ENCODE measurements around the gene MTMR12.
"Not testable (repeated sequence)": the region's sequence is repeated elsewhere in the genome, so short reads cannot be mapped to it uniquely, and the experiment has no call there.

MTMR12 gene

DNA sequence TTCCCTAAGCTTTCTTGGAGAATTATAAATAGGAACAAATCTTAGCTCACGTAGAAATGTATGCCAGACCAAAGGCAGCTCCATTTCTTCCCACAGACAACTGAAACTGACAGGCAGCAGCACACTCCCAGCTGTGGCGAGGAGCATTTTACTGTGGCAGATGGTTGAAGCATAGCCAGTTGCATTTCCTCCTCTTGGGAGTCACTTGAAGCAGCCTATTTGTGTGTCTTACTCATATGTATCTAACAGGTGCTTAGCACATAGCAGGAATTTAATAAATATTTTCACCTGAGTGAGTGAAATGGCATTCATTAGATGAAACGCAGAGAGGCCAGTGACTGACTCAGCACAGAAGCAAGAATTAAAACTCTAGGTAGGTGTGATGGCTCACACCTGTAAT is 12.3 kb upstream of the MTMR12 start:
- peak in 1 of 2 donors; percentile 14 for DNase-seq

DNA sequence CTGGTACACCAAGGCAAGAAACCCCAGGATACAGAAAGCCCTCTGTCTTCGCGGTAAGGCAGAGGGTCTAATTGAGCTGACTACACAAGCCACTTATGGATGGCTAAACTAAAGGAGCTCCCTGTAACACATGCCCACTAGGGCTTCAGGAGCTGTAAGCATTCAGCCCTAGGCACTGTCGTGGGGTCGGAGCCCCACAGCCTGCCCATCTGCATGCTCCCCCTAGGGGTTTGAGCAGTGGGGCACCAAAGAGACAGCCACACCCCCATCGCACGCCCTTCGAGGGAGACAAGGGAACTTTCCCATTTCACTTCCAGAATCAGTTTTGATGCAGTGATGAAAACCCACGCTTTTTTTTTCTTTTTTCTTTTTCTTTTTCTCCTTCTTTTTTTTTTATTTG is 11.0 kb upstream of the MTMR12 start:
- no peak for DNase-seq

DNA sequence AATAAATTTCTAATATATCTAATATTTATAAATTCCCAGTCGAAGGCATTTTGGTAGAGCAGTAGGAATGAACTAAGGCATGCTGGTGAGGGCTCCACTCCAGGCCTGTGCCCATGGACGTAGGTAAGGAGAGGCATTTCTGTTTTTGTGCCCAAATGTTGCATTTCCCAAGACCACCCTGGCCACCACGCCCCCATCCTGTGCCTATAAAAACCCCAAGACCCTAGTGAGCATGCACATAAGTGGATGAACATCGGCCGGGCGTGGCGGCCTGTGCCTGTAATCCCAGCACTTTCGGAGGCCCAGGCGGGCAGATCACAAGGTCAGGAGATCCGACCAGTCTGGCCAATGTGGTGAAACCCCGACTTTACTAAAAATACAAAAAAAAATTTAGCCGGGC is 10.1 kb upstream of the MTMR12 start:
- DNase-seq, result no peak

DNA sequence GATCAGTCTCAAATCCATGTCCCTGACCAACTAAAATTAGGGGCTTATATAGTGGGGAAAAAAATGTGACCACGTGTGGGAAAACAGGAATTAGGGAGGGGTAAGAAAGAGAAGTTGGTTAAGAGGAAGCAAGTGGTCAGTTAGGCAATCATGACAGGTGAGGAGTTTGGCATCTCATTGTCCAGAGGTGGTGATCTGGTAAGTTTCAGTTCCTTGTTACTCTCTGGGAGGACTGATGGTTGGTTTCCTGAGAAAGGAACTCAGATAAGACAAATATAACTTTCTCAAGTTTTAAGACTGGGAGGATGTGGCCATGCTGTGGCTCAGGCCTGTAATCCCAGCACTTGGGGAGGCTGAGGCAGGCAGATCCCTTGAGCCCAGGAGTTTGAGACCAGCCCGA is 9.0 kb upstream of the MTMR12 start:
- DNase-seq, result not testable (repeated sequence)

DNA sequence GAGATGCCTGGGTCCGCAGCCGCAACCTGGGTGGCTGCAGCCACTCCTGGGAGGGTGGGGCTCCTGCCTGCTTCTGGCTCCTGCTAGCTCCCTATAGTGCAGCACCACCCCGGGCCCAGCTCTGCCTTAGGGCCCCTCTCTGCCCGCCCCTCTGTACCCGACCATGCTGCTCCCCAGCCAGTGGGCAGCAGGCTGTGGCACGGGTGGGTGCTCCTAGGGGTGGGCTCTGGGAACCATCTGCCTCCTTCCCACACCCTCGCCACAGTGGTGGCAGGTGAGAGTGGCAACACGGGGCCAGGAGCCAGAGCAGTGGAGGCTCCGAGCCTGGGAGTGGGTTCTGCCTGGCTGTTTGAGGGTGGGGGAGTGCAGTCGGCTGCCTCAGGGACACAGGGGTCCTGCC is 7.8 kb upstream of the MTMR12 start:
- DNase-seq, result no peak

DNA sequence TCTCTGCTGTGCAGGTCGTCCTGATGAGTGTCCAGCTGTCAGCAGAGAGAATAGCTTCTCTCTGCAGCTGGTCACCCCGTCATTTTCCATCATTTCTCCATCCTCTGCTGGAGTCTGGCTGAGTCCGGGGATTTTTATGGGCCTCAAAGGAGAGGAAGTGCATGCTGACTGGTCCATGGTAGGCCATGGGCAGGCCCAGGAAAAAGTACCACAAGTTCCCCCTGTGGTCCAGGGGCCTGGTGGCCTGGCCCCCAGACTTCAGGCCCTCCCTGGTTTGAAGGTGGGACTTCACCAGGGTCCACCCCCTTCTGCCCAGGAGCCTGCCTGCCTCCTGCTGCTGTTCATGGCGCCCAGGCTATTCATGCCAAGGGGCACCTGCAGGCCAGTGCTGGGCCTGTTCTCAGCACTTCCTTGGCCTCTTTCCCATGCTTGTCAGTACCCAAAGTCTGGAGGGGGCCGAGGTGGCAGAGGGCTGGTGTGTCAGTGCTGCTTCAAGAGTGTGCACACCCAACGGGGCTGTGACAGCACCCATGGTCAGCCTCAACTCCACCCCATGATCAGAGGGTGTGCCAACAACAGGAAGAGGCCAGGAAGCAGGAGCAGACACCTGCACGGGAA is 7.3 kb upstream of the MTMR12 start:
- no peak for DNase-seq

DNA sequence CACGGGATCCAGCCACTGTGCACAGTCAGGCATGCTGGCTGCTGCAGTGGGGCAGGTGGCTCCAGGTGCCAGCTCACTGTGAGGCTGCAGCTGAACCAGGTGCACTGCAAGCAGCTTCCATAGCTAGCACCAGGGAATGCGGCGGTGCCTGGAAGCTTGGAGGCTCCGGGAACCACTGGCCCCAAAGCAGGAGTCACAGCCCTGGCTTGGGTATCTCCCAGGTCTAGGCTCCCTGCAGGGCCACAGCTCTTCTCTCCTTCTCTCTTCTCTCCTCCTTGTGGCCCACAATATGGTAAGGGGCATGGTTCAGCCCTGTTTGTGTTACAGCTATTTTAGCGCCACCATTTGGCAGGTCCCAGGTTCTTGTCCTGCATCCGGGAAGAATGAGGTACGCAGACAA is 6.7 kb upstream of the MTMR12 start:
- no peak for DNase-seq

DNA sequence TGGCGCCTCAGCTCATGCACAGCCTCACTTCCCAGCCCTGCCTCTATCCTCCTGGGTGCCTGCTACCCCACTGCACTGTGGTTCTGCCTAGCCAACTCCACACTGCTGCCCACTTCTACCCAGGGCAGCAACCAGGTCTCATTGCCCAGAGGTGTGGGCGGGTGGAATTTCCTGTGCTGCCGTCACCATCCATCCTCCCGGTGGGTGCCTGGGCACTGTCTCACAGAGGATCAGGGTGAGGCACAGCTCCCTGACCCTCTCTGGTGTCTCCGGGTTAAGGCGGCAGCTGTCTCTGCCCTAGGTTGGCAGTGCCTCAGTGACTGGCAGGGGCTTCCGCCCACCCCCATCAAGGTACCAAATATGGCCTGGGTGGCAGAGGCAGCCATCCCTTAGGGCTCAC is 4.3 kb upstream of the MTMR12 start:
- DNase-seq, result no peak

DNA sequence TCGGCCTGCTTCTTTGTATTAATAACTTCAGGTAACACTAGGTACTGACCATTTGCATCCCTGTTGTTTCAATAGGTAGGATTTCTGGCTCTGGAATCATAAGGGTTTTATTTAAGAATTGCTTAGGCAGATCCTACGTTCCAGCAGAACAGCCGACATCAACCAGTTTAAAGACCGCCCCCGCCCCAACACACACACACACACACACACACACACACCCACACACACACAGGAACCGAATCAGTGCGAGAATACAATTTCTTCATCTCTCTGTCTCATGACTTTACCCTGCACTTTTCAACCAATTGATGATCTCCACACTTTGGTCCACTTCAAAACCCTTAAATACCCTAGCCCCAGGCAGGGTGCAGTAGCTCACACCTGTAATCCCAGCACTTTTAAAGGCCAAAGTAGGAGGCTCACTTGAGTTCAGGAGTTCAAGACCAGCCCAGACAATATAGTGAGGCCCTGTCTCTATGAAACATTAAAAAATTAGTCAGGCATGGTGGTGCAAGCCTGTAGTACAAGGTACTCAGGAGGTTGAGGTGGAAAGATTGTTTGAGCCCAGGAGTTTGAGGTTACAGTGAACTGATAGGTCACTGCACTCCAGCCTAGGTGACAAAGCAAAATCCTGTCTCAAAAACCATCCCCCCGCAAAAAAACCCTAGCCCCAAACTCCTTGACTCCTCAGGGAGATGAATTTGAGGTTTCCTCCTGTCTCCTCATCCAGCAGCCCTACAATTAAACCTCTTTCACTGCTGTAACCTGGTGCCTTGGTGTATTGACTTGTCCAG is 2.7 kb upstream of the MTMR12 start:
- DNase-seq, result no peak

DNA sequence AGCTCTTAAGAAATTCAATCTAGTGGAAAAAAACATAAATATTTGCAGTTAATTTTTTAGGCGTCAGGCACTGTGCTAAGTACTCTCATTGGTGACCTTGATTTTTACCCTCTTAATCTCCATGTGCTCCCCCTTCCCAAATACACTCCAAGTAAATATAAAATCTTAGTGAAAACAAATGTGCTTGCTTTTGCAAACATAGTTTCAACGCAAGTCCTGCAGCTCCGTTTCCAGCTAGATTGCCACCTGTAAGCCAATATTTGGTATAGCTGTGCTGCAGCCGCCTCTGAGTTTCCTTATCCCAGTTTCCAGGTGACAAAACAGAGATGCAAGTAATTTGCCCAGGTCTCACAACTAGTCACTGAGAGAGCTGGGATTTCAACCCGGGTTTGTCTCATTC is 1.9 kb upstream of the MTMR12 start:
- no peak for DNase-seq

DNA sequence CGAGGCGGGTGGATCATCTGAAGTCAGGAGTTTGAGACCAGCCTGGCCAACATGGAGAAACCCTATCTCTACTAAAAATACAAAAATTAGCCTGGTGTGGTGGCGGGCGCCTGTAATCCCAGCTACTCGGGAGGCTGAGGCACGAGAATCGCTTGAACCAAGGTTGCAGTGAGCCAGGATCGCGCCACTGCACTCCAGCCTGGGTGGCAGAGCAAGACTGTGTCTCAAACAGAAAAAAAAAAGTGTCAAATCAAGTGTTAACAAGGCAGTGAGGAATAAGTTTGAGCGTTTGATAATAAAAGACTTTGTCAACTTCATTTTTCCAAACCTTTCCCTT is 1.4 kb upstream of the MTMR12 start:
- DNase-seq, result not testable (repeated sequence)

DNA sequence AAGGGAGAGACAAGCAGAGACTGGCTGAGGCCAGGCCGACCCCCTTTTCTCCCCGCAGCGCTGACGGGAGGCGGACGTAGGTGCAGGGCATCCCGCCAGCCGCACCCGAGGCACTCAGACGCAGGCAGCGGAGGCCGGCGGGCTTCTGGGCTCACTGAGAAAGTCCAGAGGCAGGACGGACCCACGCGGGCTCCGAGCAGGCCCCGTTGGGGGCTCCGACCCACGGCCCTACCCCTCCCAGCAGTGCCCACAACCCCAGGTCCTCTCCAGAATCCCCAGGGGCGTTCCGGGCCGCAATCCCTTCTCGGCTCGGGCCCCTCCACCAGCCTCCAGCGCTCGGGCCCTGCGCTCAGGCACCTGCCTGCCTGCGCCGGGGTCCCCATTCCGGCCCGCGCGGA is 543 bp downstream of the MTMR12 start:
- DNase-seq, result peak in 1 of 2 donors; percentile 45

DNA sequence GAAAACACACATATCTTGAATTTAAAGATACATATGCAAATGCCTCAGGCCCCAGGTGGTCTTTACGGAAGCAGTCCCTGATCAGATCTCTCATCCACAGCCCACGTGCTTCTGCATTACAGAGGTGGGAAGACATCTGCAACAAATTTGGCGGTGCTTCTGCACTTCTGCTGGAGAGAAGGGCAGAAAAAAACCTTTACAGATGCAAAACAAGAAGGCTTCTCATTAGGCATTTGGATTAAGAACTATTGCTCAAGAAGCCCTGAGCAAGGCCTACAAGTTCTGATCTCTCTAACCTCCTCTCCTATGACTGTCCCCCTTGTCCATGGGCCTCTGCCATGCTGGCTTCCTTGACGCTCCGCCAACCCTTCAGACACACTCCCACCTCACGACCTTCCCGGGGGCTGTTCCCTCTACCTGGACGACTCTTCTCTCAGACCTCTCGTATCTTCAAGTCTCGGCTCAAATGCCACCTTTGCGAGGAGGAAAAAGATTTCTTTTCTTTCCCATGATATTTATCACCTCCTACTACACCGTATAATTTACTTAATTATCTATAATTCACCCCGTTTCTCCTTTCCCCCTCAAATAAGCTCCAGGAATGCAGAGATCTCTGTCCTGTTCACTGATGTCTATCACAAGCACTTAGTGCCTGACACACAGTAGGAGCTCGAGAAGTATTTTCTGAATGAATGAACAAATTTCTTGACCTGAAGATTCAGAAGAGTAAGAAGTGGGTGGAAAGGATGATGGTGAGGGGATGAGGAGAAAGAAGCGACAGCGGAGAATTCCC is 1.1 kb downstream of the MTMR12 start:
- DNase-seq, result no peak

DNA sequence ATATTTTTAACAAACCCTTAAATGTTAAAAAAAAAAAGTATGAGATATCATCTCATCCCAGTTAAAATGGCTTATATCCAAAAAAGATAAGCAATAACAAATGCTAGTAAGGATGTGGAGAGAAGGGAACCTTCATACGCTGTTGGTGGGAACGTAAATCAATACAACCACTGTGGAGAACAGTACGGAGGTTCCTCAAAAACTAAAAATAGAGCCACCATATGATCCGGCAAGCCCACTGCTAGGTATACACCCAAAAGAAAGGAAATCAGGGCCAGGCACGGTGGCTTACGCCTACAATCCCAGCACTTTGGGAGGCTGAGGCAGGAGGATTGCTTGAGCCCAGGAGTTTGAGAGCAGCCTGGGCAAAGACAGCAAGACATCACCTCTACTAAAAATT is 3.0 kb downstream of the MTMR12 start:
- peak in 1 of 2 donors; percentile 68 for DNase-seq

DNA sequence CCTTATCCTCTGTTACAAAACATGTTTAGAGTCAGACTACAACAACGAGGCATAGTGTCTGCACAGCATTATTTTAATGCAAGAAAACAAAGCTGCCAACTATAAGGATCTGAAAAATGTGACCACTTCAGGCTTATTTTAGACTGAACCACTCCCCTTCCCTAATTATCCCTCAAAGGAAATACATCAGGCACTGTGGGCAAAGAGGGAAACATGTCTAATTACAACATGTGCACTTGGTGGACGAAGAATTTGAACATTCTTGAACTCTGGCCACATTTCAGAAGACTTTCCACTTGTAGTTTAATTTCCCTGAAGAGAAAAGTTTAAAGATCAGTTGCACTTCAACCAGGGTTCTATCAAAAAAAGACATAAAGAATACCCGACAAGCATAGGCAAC is 3.8 kb downstream of the MTMR12 start:
- no peak for DNase-seq

DNA sequence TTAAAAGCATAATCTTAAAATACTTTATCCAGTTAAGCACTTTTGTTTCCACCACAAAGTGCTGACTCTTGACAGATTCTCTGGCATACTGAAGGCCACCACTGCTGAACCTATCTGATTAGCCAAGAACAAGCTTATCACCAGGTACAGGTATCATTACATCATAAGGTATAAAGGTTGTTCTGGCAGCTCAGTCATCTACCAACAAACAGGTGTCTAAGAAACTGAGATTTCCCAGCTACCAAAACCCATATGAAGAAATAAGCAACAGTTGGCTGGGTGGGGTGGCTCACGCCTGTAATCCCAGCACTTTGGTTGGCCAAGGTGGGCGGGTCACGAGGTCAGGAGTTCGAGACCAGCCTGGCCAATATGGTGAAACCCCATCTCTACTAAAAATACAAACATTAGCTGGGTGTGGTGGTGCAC is 5.0 kb downstream of the MTMR12 start:
- DNase-seq, result no peak

DNA sequence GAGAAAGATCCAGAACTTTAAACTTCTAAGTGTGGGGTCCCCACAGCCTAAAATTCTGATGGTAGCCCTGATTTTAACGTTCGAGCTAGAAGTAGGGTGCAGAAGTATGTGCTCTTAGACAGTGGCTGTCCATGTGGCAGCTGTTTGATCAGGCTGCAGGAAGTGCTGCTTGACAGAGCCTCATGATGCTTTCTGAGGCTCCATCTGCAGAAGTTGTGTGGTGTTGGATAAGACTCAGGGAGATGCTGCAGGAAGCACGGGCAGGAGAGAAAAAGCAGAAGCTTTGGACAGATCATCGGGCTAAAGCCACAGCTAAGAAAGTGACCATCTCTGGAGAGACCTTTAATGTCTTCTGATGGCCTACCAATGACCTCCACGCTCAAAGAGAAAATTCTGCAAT is 8.1 kb downstream of the MTMR12 start:
- peak in 1 of 2 donors; percentile 82 for DNase-seq

DNA sequence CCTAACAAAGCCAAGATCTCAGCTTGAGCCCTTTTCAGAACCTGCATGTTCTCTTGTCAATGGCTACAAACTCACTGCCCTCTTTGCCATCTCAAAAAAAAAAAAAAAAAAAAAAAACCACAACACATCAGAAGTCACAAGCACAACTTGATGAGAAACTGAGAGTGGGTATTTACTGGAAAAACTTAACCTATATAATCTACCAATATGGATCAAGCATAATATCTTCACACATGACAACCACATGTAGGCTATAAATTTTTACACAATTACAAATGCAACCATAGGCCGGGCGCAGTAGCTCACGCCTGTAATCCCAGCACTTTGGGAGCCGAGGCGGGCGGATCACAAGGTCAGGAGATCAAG is 9.0 kb downstream of the MTMR12 start:
- no peak for DNase-seq

DNA sequence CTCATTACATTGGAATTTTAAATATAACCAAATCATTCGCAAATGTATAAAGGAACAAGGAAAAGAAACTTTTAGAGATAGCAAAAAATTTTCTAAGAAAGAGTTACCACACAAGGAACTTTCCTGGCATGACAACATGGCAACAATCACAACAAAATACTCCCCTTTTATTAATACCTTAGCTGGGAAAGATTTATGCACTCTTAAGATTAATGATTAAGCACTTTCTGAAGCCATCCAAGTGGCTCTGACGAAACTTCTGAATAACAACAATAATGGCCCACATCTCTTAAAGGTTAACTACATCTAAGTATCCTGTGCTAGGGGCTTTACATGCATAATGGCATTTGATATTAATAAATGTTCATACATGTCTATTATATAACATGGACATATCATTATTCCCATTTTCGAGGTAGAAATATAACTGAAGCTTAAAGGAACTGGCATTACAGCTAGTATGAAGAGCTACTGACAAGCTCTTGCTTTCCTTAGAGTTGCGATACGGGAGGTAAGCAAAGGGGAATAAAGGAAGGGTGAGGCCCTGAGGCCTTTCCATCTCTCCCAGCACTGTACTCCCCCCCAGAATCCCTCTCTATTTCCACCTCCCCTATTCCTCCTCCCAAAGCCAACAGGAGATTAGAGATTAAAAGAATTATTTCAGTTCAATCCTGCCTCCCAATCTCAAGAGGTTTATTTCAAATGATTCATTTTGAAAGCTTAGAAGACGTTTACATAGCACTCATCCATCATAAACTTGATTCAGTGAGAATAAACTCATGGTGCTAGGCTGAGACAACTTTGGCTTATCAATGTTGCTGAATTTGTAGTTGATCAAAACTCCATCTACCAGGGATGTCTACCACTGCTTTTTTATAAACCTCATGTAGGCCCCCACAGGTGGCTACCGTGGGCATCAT is 9.6 kb downstream of the MTMR12 start:
- DNase-seq, result no peak

DNA sequence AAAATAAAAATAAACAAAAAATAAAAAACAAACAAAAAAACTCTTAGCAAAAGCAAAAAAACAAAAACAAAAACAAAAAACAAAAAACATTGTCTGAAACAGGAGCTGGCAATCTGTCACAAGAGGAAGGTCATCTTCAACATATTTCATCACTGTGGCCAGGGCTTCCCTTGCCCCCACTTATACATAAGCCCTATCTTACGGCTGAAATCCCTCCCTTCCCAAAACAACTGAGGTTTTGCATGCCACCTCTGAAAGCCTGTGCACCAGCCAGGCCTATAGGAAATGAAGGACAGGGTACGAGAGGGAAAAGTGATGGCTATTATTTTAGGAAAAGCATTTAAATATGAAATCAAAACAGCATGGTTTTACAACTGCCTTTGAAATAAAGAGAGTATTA is 10.8 kb downstream of the MTMR12 start:
- DNase-seq, result no peak

DNA sequence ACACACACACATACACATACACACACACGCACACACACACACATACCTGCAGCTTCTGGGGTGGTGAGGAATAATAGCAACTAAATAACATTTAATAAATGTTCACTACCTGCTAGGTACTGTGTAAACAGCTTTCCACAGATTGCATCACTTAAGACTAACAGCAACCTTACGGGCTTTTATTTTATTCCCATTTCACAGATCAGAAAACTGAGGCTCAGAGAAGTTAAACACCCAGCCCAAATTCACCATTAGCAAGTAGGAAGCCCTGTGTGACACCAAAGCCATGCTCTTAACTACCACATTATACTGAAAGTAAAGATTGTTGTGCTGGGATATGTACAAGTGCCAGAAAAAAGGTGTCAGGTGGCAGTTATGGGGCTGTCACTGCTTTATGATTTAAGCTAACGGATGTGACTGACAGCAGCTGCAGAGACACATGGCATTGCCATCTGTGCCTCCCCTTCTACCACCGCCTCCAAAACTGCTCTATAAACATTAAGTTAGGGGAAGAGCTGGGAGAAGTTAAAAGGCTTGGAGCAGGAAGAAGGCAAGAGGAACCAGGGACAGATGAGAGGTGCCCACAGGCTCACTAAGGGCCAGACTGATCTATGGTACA is 13.6 kb downstream of the MTMR12 start:
- peak in 1 of 2 donors; percentile 76 for DNase-seq

DNA sequence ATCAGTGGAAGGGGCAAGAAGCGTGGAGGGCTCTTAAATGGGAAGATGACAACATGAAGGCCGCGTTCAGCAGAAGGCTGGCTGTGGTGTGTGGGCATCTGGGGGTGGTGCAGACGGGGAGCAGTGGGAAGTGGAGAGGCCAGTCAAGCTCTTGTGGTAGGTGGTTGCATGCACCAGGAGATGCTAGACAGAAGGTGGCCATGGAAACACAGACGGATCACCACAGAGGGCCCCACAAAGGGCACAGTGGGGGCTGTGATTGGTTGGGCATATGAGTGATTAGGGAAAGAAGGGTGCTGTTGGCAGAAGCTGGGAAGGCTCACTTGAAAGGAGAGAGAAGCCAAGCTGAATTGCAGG is 14.7 kb downstream of the MTMR12 start:
- DNase-seq, result no peak
